Heart left ventricle (tissue), 16 donors: ENCODE measurements around the gene B3GALT5. TPM values are rescaled to one million over a fixed set of nuclear protein-coding genes. Genes with fewer than 3 reads are reported as not detected.

Source experiments
- ATAC-seq, 4 donors: fragments of 200-7000 bp; cut with Tn5 transposase; one replicate each; pipeline ENCODE4 v1.9.1; 2020 to 2022; ENCODE audit warnings: moderate library complexity in 4 of 4, mild to moderate bottlenecking in 3 of 4, moderate number of reproducible peaks in 1 of 4
- DNase-seq, 5 donors: peaks; one replicate each; pipeline ENCODE4 v3.0.0-alpha.2; 2020
- H3K27ac ChIP-seq, 12 donors: fragments of 200-600 bp; sonication (generic) in 4 of 12; one replicate each; pipeline versions ENCODE4 v1.5.0 to v1.8.0; 2016 to 2022; ENCODE audit warnings: mild to moderate bottlenecking in 2 of 12
- H3K27me3 ChIP-seq, 9 donors: fragments of 200-600 bp; sonication (generic) in 2 of 9; one replicate each; pipeline versions ENCODE4 v1.5.1 to v1.8.0; 2016 to 2022; ENCODE audit warnings: mild to moderate bottlenecking in 3 of 9
- H3K36me3 ChIP-seq, 9 donors: fragments of 200-600 bp; sonication (generic) in 2 of 9; one replicate each; pipeline versions ENCODE4 v1.5.0 to v1.8.0; 2018 to 2022; ENCODE audit warnings: mild to moderate bottlenecking in 2 of 9
- H3K4me1 ChIP-seq, 12 donors: fragments of 200-600 bp; sonication (generic) in 4 of 12; one replicate each; pipeline versions ENCODE4 v1.5.0 to v1.8.0; 2016 to 2022; ENCODE audit warnings: mild to moderate bottlenecking in 3 of 12
- H3K4me3 ChIP-seq, 12 donors: fragments of 200-600 bp; sonication (generic) in 4 of 12; one replicate each; pipeline versions ENCODE4 v1.5.0 to v1.8.0; 2017 to 2022; ENCODE audit warnings: mild to moderate bottlenecking in 9 of 12, moderate library complexity in 4 of 12
- H3K9me3 ChIP-seq, 12 donors: fragments of 200-600 bp; sonication (generic) in 4 of 12; one replicate each; pipeline versions ENCODE4 v1.5.0 to v1.8.0; 2016 to 2022; ENCODE audit warnings: mild to moderate bottlenecking in 1 of 12
- POLR2A ChIP-seq, 2 donors: fragments of 450-650 bp; IDR thresholded peaks; one replicate each; pipeline ENCODE4 v1.6.1; 2017; ENCODE audit warnings: antibody characterized with exemption in 2 of 2, mild to moderate bottlenecking in 2 of 2, moderate library complexity in 2 of 2
- WGBS, 4 donors: extraction: QIAGEN DNeasy Blood & Tissue Kit in 2 of 4; methylation state at CpG; one replicate each; pipeline versions ENCODE4 v1.1.5 to v1.1.7; 2013 to 2018; 5-methylcytosine and 5-hydroxymethylcytosine counted together
- intact Hi-C, 10 donors: fragments of 100-400 bp; cut with DNase I; formaldehyde crosslinking; loops; one replicate each; pipeline versions ENCODE4 v1.11.1 to v1.14.2; 2022
- polyA plus RNA-seq, 2 donors: library from polyadenylated mRNA; stranded (reverse); fragments of 200-250 nt; gene quantifications; one replicate each; pipeline ENCODE4 v1.2.3, GENCODE V29; 2013
- total RNA-seq, 9 donors: library from RNA; depleted of rRNA in 2 of 9; stranded (reverse); fragments of >200 nt in 2 of 9; fragmentation: NEBNext Ultra II Directional in 3 of 9; extraction: Animal tissue kit (Norgen Biotek cat#: 25700) in 3 of 9; gene quantifications; one replicate each; pipeline versions ENCODE4 v1.1.0 to v1.2.4, GENCODE V29; 2016 to 2023
- TF ChIP-seq, protein P1 (sequence below), 12 donors: fragments of 200-600 bp; sonication (generic) in 4 of 12; IDR thresholded peaks; one replicate each; pipeline versions ENCODE4 v1.5.0 to v1.8.0; 2018 to 2022; ENCODE audit warnings: antibody characterized with exemption in 12 of 12, mild to moderate bottlenecking in 5 of 12
- donor health status: ischemic (EF 13 %, LVEDD 7.1; RV severe dilation, severe dysfunction).
- donor health status: healthy with polysubstance abuse.
- donor health status: DM: no; HTN: yes; CAD: no.
- donor health status: DM: no; HTN: no; CAD: no.
- donor health status: ischemic (EF 25% LVEDD 6.9; RV normal size, moderate dysfunction).
- donor health status: ischemic (EF 25% LVEDD 5.7; RV mildly dilated, moderate dysfunction).
- donor health status: healthy.
- donor health status: DM: yes; HTN: yes; CAD: no.
- donor health status: ischemic (EF 35%, LVEDD 5.7; RV mildly dilated, moderate dysfunction).
- donor health status: nonischemic (EF 11% LVEDD 7.7; RV severe dilation, severe dysfunction).
- donor health status: DM: yes; HTN: yes; CAD: no.
- donor health status: PGD.
- donor health status: ischemic (EF 29% LVEDD 5.4; RV normal size, mild dysfunction).
- donor health status: nonischemic (EF 23%, LVEDD 6.1; RV moderate dilation, normal function).

B3GALT5 gene
- total and polyA plus RNA-seq, 11 donors, result 0.01 to 0.71 (median 0.07) TPM; not detected in 2

DNA sequence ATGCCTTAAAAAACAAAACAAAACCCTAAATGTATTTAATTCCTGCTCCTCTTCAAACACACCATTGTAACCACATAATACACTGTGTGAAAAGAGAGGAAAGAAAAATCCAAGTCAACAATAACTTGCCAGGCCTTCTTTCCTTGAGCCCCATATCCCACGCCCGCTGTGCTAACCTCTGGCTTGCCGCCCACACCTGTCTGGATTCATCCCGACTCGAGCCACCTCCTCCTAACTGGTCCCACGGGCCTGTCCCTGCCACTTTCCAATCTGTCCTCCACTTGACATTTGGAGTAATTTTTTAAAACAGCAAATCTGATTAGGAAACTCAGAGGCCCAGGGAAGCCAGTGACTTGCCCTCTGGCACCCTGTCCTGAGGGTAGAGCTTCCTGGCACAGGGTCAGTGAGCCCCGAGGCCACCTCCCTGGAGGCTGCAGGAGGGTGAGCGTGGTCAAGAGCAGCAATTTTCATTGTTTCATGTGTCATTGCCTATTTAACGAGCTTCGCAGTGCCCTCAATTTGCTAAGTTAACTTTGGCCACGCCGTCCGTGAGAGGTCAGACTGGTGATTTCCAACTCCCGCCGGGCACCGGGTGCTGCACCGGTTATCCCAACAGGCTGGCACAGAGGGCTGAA lies 54.1 kb downstream of the B3GALT5 start:
- no peaks in the 10 kb centered on the region for H3K36me3 ChIP-seq
- no peaks in the 10 kb centered on the region for H3K4me1 ChIP-seq
- no peaks in the 10 kb centered on the region for H3K9me3 ChIP-seq
- no peak overlapping the region for H3K4me3 ChIP-seq
- TF ChIP-seq, protein P1, sequence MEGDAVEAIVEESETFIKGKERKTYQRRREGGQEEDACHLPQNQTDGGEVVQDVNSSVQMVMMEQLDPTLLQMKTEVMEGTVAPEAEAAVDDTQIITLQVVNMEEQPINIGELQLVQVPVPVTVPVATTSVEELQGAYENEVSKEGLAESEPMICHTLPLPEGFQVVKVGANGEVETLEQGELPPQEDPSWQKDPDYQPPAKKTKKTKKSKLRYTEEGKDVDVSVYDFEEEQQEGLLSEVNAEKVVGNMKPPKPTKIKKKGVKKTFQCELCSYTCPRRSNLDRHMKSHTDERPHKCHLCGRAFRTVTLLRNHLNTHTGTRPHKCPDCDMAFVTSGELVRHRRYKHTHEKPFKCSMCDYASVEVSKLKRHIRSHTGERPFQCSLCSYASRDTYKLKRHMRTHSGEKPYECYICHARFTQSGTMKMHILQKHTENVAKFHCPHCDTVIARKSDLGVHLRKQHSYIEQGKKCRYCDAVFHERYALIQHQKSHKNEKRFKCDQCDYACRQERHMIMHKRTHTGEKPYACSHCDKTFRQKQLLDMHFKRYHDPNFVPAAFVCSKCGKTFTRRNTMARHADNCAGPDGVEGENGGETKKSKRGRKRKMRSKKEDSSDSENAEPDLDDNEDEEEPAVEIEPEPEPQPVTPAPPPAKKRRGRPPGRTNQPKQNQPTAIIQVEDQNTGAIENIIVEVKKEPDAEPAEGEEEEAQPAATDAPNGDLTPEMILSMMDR (IDR thresholded peaks at IDR 0.05), result no peak
- TF ChIP-seq POLR2A (IDR thresholded peaks at IDR 0.05), result no peak
- ATAC-seq (no peak), DNase-seq (no peak)
- H3K27ac ChIP-seq, result no peak overlapping the region
- no peaks in the 10 kb centered on the region for H3K27me3 ChIP-seq
- 80 to 86% (median 82%) methylated on average over 17 of the region's 17 CpGs for WGBS, 4 donors
- intact Hi-C loops, result no loop called here

DNA sequence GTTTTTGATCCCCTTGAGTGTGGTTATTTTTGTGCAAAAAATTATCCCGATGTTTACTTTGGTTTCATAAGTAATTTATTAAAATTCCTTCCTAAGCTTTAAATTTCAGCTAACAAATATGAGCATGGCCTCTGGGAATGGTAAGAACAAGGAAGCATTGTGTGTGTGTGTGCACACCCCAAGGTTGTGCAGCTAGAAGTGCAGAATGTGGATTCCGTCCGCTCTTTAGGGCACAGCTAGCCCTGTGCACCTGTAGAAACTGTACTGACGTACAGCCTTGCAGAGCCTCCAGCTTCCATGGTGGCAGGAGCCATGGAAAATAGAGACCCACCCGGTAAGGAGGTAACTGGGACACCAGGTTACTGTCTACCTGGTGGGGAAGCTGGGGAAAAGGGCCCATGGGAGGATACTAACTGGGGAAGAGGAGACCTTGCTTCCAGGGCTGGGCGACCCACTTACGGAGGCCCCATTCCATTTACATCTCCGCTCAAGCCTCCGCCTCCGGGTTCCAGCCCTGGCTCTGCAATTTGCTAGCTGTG lies 54.7 kb downstream of the B3GALT5 start:
- H3K36me3 ChIP-seq, result no peaks in the 10 kb centered on the region
- H3K27ac ChIP-seq, result no peak overlapping the region
- TF ChIP-seq, protein P1 (IDR thresholded peaks at IDR 0.05), result no peak
- no peak for TF ChIP-seq POLR2A (IDR thresholded peaks at IDR 0.05)
- ATAC-seq, result no peak
- H3K4me3 ChIP-seq, result no peak overlapping the region
- no peaks in the 10 kb centered on the region for H3K27me3 ChIP-seq
- intact Hi-C loops, result no loop called here
- no peaks in the 10 kb centered on the region for H3K4me1 ChIP-seq
- no peak for DNase-seq
- 92 to 95% (median 94%) methylated on average over 9 to 10 of the region's 10 CpGs for WGBS, 4 donors
- H3K9me3 ChIP-seq, result no peaks in the 10 kb centered on the region

DNA sequence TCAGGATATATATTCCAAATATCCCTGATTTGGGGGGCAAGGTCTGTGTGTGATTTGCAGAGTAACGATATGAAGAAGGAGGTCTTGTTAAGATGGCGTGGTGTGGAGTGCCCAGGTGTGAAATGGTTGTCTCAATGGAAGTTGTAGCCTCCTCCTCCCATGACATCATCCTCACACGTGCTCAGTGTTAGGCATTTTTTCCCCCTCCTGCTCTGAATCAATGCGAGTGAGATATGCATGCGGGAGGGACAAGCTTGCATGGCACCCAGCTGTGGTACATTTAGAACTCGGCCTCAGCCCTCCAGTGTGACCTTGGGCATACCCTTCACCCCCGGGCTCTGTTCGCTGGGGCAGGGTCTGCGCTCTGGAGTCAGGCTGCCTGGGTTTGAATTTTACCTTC lies 55.6 kb downstream of the B3GALT5 start:
- no peaks in the 10 kb centered on the region for H3K27me3 ChIP-seq
- H3K9me3 ChIP-seq, result no peaks in the 10 kb centered on the region
- DNase-seq, result no peak
- H3K27ac ChIP-seq, result no peak overlapping the region
- TF ChIP-seq POLR2A (IDR thresholded peaks at IDR 0.05), result no peak
- TF ChIP-seq, protein P1 (IDR thresholded peaks at IDR 0.05), result no peak
- no peaks in the 10 kb centered on the region for H3K36me3 ChIP-seq
- WGBS, 4 donors, result 94 to 98% (median 96%) methylated on average over 9 of the region's 9 CpGs
- intact Hi-C loops, result no loop called here
- H3K4me1 ChIP-seq, result no peaks in the 10 kb centered on the region
- ATAC-seq, result peak in 1 of 4 donors; percentile 10
- no peak overlapping the region for H3K4me3 ChIP-seq

DNA sequence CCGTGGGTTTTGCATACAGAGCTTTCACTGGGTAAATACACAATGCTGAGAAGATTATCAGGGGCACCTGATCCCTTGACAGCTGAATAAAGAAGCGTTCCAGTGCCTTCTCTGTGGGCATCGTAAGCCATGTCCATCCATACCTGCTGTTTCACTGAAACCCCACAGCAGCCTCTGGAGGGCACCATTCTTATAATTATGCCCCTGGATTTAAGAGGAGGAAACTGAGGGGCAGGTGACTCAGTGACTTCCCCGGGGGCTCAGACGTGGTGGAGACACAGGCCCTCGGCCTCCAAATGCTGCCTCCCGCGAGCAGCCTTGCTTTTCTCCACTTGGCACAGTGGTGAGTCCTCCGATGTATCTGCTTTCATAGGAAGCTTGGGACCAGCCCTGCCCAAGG lies 56.7 kb downstream of the B3GALT5 start:
- no peak for DNase-seq
- Histone ChIP-seq H3K9me3 (no peaks in the 10 kb centered on the region), H3K4me3 (no peak overlapping the region), H3K27ac (no peak overlapping the region), H3K4me1 (no peaks in the 10 kb centered on the region), H3K27me3 (no peaks in the 10 kb centered on the region), H3K36me3 (no peaks in the 10 kb centered on the region)
- 78 to 96% (median 83%) methylated on average over 6 to 9 of the region's 9 CpGs for WGBS, 4 donors
- no peak for ATAC-seq
- no peak for TF ChIP-seq POLR2A (IDR thresholded peaks at IDR 0.05)
- TF ChIP-seq, protein P1 (IDR thresholded peaks at IDR 0.05), result no peak
- intact Hi-C loops, result no loop called here
